ENCODE data around the gene PTPN1. TPM values are rescaled to one million over a fixed set of nuclear protein-coding genes. Genes with fewer than 3 reads are reported as not detected.

PTPN1 gene
- total and polyA plus RNA-seq, 8 donors = 10.8 to 26.8 (median 16.8) TPM

DNA sequence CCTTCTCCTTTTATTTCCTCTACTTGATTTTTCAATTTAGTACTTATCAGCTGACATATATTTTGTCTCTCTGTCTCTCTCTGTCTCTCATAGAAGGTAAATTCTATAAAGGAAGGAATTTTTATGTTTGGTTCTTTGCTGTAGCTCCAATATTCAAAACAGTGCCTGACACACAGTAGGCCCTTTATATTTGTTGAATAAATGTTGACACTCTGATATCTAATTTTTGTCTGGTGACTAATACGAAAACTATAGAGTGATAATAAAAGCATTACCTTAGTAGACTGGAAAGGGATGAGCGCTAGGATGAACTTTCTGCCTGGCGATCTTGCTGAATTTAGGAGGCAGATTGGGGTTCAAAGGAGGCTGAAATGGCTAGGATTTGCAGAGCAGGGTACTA, 42.8 kb downstream of the PTPN1 start:
- no peak for DNase-seq
- intact Hi-C loops (cut with DNase I; ENCODE audit: low total_unique reads) = no loop called here
- no peaks in the 10 kb centered on the region for H3K27me3 ChIP-seq
- no peak for TF ChIP-seq POLR2AphosphoS5 (IDR thresholded peaks at IDR 0.05)
- TF ChIP-seq, protein P1, sequence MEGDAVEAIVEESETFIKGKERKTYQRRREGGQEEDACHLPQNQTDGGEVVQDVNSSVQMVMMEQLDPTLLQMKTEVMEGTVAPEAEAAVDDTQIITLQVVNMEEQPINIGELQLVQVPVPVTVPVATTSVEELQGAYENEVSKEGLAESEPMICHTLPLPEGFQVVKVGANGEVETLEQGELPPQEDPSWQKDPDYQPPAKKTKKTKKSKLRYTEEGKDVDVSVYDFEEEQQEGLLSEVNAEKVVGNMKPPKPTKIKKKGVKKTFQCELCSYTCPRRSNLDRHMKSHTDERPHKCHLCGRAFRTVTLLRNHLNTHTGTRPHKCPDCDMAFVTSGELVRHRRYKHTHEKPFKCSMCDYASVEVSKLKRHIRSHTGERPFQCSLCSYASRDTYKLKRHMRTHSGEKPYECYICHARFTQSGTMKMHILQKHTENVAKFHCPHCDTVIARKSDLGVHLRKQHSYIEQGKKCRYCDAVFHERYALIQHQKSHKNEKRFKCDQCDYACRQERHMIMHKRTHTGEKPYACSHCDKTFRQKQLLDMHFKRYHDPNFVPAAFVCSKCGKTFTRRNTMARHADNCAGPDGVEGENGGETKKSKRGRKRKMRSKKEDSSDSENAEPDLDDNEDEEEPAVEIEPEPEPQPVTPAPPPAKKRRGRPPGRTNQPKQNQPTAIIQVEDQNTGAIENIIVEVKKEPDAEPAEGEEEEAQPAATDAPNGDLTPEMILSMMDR (IDR thresholded peaks at IDR 0.05) = no peak
- no peak for TF ChIP-seq POLR2A (IDR thresholded peaks at IDR 0.05)
- TF ChIP-seq EP300 (IDR thresholded peaks at IDR 0.05) = no peak
- H3K4me1 ChIP-seq = peaks cover 6 to 80% (median 44%) of the 10 kb centered on the region in 4 donors
- 93 to 97% (median 95%) methylated on average over 3 of the region's 3 CpGs for WGBS, 5 donors
- H3K36me3 ChIP-seq = peaks cover 0 to 21% (median 6%) of the 10 kb centered on the region in 4 donors
- no peak overlapping the region for H3K4me3 ChIP-seq
- no peak overlapping the region for H3K27ac ChIP-seq
- H3K9me3 ChIP-seq = no peaks in the 10 kb centered on the region

DNA sequence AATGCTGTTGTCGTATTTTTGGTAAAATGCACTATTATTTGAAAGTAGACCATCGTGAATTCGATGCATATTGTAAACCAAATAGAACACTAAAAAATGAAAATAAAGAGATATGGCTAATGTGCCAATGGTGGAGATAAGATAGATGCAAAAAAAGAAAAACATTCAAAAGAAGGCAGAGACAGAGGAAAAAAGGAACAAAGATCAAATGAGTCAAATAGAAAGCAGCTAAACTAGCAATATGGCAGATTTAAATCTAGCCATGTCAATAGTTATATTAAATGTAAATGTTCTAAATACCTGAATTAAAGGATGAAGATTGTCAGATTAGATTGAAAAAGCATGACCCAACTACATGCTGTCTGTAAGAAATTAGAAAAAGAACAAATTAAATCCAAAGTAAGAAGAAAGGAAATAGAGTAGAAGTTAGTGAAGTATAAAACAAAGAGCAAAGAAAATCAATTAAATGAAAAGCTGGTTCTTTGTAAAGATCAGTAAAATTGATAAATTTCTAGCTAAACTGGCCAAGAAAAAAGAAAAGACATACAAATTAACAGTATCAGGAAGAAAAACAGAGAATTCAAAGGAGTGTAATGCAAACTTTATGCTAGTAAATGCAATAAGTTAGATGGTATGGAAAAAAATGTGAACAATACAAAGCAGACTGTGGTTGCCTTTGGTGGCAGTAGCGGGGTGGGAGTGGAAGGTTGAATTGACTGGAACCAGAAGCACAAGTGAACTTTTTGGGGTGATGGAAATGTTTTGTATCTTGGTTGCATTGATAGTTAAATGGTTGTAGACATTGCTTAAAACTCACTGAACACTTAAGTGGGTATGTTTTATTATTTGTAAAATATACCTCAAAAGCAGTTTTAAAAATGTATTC, 44.8 kb downstream of the PTPN1 start:
- Histone ChIP-seq H3K4me1 (peaks cover 5 to 66% (median 37%) of the 10 kb centered on the region in 4 donors), H3K36me3 (peaks cover 0 to 8% (median 0%) of the 10 kb centered on the region in 4 donors), H3K27me3 (no peaks in the 10 kb centered on the region), H3K27ac (no peak overlapping the region), H3K4me3 (no peak overlapping the region), H3K9me3 (no peaks in the 10 kb centered on the region)
- DNase-seq = no peak
- 93 to 97% (median 96%) methylated on average over 4 of the region's 4 CpGs for WGBS, 5 donors
- intact Hi-C loops (cut with DNase I; ENCODE audit: low total_unique reads) = no loop called here
- TF ChIP-seq POLR2A (IDR thresholded peaks at IDR 0.05) (no peak), POLR2AphosphoS5 (IDR thresholded peaks at IDR 0.05) (no peak), EP300 (IDR thresholded peaks at IDR 0.05) (no peak)
- TF ChIP-seq, protein P1 (IDR thresholded peaks at IDR 0.05) = no peak

DNA sequence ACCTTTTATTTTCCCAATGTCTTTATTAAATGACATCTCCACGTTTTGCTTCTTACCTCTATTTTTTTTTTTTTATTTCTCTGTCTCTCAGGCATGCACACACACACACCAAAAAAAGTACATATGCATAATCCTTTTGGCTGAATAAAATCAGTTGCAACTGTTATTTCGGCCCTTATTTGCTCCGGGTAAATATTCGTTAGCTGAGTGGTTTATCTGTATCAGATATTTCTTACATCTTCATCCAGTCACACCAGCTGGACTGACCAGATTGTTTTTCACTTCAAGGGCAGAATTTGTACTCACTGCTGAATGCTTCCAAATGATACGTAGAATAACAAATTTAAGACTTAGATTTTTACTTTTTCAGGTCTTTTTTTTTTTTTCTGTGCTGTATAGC, 45.5 kb downstream of the PTPN1 start:
- no peak for TF ChIP-seq POLR2A (IDR thresholded peaks at IDR 0.05)
- TF ChIP-seq, protein P1 (IDR thresholded peaks at IDR 0.05) = no peak
- TF ChIP-seq POLR2AphosphoS5 (IDR thresholded peaks at IDR 0.05) = no peak
- no peak for TF ChIP-seq EP300 (IDR thresholded peaks at IDR 0.05)
- intact Hi-C loops (cut with DNase I; ENCODE audit: low total_unique reads) = no loop called here
- WGBS, 5 donors = 20 to 55% (median 39%) methylated on average over 5 of the region's 5 CpGs
- peaks cover 0 to 6% (median 0%) of the 10 kb centered on the region in 4 donors for H3K36me3 ChIP-seq
- DNase-seq = no peak
- H3K27ac ChIP-seq = no peak overlapping the region
- H3K9me3 ChIP-seq = no peaks in the 10 kb centered on the region
- peaks cover 11 to 67% (median 39%) of the 10 kb centered on the region in 4 donors for H3K4me1 ChIP-seq
- H3K4me3 ChIP-seq = no peak overlapping the region
- no peaks in the 10 kb centered on the region for H3K27me3 ChIP-seq

DNA sequence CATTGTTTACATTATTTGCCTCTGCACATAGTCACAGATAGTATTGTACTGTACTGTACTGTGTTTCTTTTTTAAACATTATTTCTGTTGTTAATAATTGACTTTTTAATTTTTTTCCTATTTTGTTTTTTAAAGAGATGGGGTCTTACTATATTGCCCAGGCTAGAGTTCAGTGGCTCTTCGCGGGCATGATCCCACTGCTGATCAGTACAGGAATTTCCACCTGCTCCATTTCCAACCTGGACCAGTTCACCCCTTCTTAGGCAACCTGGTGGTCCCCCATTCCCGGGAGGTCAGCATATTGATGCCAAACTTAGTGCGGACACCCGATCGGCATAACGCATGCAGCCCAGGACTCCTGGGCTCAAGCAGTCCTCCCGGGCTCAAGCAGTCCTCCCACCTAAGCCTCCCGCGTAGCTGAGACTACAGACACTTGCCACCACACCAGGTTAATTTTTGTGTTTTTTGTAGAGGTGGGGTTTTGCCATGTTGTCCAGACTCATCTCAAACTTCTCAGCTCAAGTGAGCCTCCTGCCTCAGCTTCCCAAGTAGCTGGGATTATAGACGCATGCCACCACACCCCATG, 47.5 kb downstream of the PTPN1 start:
- WGBS, 5 donors = 91 to 95% (median 95%) methylated on average over 11 of the region's 11 CpGs
- H3K4me1 ChIP-seq = peaks cover 22 to 78% (median 45%) of the 10 kb centered on the region in 4 donors
- DNase-seq = no peak
- TF ChIP-seq POLR2AphosphoS5 (IDR thresholded peaks at IDR 0.05) = no peak
- TF ChIP-seq POLR2A (IDR thresholded peaks at IDR 0.05) = no peak
- TF ChIP-seq EP300 (IDR thresholded peaks at IDR 0.05) = no peak
- TF ChIP-seq, protein P1 (IDR thresholded peaks at IDR 0.05) = no peak
- no peak overlapping the region for H3K27ac ChIP-seq
- intact Hi-C loops (cut with DNase I; ENCODE audit: low total_unique reads) = no loop called here
- H3K36me3 ChIP-seq = peaks cover 0 to 25% (median 14%) of the 10 kb centered on the region in 4 donors
- H3K9me3 ChIP-seq = no peaks in the 10 kb centered on the region
- H3K4me3 ChIP-seq = no peak overlapping the region
- H3K27me3 ChIP-seq = no peaks in the 10 kb centered on the region

Measured in stomach (tissue), 9 donors.